HK-2 (cell line): ENCODE data around the gene ITGB8.

Source experiments
- DNase-seq: peaks from one replicate; pipeline ENCODE4 v3.0.0-alpha.2; 2018; ENCODE audit not compliant: unreplicated experiment

ITGB8 gene

DNA sequence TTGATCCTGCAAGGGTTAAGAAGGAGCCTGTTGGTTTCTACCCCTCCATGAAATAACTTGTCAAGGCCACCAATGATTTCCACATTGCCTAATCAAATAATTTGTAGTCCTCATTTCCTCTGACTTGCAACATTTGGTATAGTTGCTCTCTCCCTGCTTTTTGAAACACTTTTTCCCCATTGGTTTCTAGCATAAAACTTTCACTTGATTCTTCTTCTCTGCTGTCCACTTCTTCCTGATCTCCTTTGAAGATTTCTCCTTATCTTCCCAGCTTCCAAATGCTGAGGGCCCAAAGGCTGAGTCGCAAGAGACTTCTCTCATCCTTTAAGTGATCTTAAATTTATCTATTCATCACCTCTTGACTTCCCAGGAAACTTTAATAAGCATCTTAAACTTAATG, 134.2 kb downstream of the ITGB8 start:
- no peak for DNase-seq
